ENCODE results near the gene TEX264. TPM values are rescaled to one million over a fixed set of nuclear protein-coding genes. Genes with fewer than 3 reads are reported as not detected.

The TEX264 gene
- polyA plus RNA-seq, 1 donor from 2014 or later, result 35.4 TPM

DNA sequence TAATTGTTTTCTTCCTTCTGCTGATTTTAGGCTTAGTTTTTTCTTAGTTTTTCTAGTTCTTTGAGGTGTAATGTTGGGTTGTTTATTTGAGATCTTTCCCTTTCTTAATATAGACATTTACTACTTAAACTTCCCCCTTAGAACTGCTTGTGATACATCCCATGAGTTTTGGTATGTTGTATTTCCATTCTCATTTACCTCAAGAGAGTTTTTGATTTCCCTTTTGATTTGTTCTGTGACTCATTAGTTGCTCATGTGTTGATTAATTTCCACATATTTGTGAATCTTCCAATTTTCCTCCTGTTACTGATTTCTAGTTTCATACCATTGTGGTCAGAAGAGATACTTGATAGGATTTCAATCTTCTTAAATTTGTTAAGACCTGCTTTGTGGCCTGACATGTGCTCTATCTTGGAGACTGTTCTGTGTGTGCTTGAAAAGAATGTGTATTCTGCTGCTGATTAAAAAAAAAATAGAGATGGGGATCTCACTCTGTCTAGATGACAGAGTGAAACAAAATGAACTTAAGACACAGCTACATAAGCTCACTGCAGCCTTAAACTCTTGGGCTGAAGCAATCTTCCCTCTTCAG lies 58.1 kb downstream of the TEX264 start:
- Histone ChIP-seq H3K36me3 (ENCODE audit: insufficient read depth, low read length) (no peaks in the 10 kb centered on the region), H3K9ac (ENCODE audit: low read length) (no peak overlapping the region), H3K4me3 (ENCODE audit: low read length) (no peak overlapping the region), H3K27ac (ENCODE audit: low read length) (no peak overlapping the region), H3K4me2 (ENCODE audit: low read length) (no peak overlapping the region), H3F3A (ENCODE audit: insufficient read depth, low read length, poor library complexity, severe bottlenecking) (no peaks in the 10 kb centered on the region), H3K9me3 (ENCODE audit: low read length) (no peaks in the 10 kb centered on the region), H2AFZ (ENCODE audit: low read depth, low read length) (no peak overlapping the region), H4K20me1 (ENCODE audit: insufficient read depth) (no peaks in the 10 kb centered on the region), H3K79me2 (replicated peaks; ENCODE audit: insufficient read depth, low read length) (no peaks in the 10 kb centered on the region), H3K9me2 (ENCODE audit: insufficient read depth, low read length) (no peaks in the 10 kb centered on the region), H3K27me3 (ENCODE audit: insufficient read depth, low read depth, low read length) (no peaks in the 10 kb centered on the region)
- TF ChIP-seq SMC3 (conservative IDR thresholded peaks at IDR 0.05; ENCODE audit: poor library complexity) (no peak), EZH2 (IDR thresholded peaks at IDR 0.05; ENCODE audit: borderline replicate concordance, insufficient read depth, low read length, poor library complexity, severe bottlenecking) (no peak), RAD21 (conservative IDR thresholded peaks at IDR 0.05) (no peak), POLR2AphosphoS5 (IDR thresholded peaks at IDR 0.05) (no peak)

- H3K4me2 ChIP-seq (ENCODE audit: low read length), result no peak overlapping the region
- no peak overlapping the region for H2AFZ ChIP-seq (ENCODE audit: low read depth, low read length)
These were observed 63.0 kb downstream of the TEX264 start for GRCh38 chr3:51733859-51734571.

GRCh38 chr3:51734572-51734907 lies 63.5 kb downstream of the TEX264 start:
- H3K79me2 ChIP-seq (replicated peaks; ENCODE audit: insufficient read depth, low read length), result no peaks in the 10 kb centered on the region
- no peaks in the 10 kb centered on the region for H3K36me3 ChIP-seq (ENCODE audit: insufficient read depth, low read length)
- no peaks in the 10 kb centered on the region for H4K20me1 ChIP-seq (ENCODE audit: insufficient read depth)
- no peak overlapping the region for H3K27ac ChIP-seq (ENCODE audit: low read length)
- H3F3A ChIP-seq (ENCODE audit: insufficient read depth, low read length, poor library complexity, severe bottlenecking), result no peaks in the 10 kb centered on the region
- no peak overlapping the region for H3K4me3 ChIP-seq (ENCODE audit: low read length)
- TF ChIP-seq, protein P1, sequence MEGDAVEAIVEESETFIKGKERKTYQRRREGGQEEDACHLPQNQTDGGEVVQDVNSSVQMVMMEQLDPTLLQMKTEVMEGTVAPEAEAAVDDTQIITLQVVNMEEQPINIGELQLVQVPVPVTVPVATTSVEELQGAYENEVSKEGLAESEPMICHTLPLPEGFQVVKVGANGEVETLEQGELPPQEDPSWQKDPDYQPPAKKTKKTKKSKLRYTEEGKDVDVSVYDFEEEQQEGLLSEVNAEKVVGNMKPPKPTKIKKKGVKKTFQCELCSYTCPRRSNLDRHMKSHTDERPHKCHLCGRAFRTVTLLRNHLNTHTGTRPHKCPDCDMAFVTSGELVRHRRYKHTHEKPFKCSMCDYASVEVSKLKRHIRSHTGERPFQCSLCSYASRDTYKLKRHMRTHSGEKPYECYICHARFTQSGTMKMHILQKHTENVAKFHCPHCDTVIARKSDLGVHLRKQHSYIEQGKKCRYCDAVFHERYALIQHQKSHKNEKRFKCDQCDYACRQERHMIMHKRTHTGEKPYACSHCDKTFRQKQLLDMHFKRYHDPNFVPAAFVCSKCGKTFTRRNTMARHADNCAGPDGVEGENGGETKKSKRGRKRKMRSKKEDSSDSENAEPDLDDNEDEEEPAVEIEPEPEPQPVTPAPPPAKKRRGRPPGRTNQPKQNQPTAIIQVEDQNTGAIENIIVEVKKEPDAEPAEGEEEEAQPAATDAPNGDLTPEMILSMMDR (IDR thresholded peaks at IDR 0.05; ENCODE audit: poor library complexity, severe bottlenecking), result no peak
- no peak for TF ChIP-seq SMC3 (conservative IDR thresholded peaks at IDR 0.05; ENCODE audit: poor library complexity)
- no peak for TF ChIP-seq EZH2 (IDR thresholded peaks at IDR 0.05; ENCODE audit: borderline replicate concordance, insufficient read depth, low read length, poor library complexity, severe bottlenecking)
- no peak for TF ChIP-seq EP300 (conservative IDR thresholded peaks at IDR 0.05; ENCODE audit: poor library complexity, severe bottlenecking)
- TF ChIP-seq MXI1 (conservative IDR thresholded peaks at IDR 0.05; ENCODE audit: poor library complexity, severe bottlenecking), result no peak
- no peak for TF ChIP-seq REST (IDR thresholded peaks at IDR 0.05; ENCODE audit: borderline replicate concordance)
- no peak overlapping the region for H3K9ac ChIP-seq (ENCODE audit: low read length)
- no peaks in the 10 kb centered on the region for H3K9me2 ChIP-seq (ENCODE audit: insufficient read depth, low read length)
- H3K4me2 ChIP-seq (ENCODE audit: low read length), result no peak overlapping the region
- no peaks in the 10 kb centered on the region for H3K9me3 ChIP-seq (ENCODE audit: low read length)
- H2AFZ ChIP-seq (ENCODE audit: low read depth, low read length), result no peak overlapping the region
- no peaks in the 10 kb centered on the region for H3K27me3 ChIP-seq (ENCODE audit: insufficient read depth, low read depth, low read length)

More at GRCh38 chr3:51733859-51734571, 63.0 kb downstream of the TEX264 start:
- H3K9ac ChIP-seq (ENCODE audit: low read length), result no peak overlapping the region
- no peaks in the 10 kb centered on the region for H3K79me2 ChIP-seq (replicated peaks; ENCODE audit: insufficient read depth, low read length)
- H3K9me2 ChIP-seq (ENCODE audit: insufficient read depth, low read length), result no peaks in the 10 kb centered on the region
- H3K9me3 ChIP-seq (ENCODE audit: low read length), result no peaks in the 10 kb centered on the region
- no peak overlapping the region for H3K27ac ChIP-seq (ENCODE audit: low read length)
- H3K4me3 ChIP-seq (ENCODE audit: low read length), result no peak overlapping the region
- H3F3A ChIP-seq (ENCODE audit: insufficient read depth, low read length, poor library complexity, severe bottlenecking), result no peaks in the 10 kb centered on the region
- H3K27me3 ChIP-seq (ENCODE audit: insufficient read depth, low read depth, low read length), result no peaks in the 10 kb centered on the region
- no peak for TF ChIP-seq POLR2AphosphoS5 (IDR thresholded peaks at IDR 0.05)
- H3K36me3 ChIP-seq (ENCODE audit: insufficient read depth, low read length), result no peaks in the 10 kb centered on the region
- H4K20me1 ChIP-seq (ENCODE audit: insufficient read depth), result no peaks in the 10 kb centered on the region
